Ramos (cell line): ENCODE measurements around the gene C1orf50.
"Not testable (repeated sequence)": the region's sequence is repeated elsewhere in the genome, so short reads cannot be mapped to it uniquely, and the experiment has no call there.

Source experiments
- in situ Hi-C: fragments of 300-500 bp; cut with MboI; formaldehyde crosslinking; loops from one replicate; pipeline ENCODE4 v1.14.3; 2022; ENCODE audit warnings: low sequenced_read_pairs; ENCODE audit not compliant: unreplicated experiment

Gene C1orf50

DNA sequence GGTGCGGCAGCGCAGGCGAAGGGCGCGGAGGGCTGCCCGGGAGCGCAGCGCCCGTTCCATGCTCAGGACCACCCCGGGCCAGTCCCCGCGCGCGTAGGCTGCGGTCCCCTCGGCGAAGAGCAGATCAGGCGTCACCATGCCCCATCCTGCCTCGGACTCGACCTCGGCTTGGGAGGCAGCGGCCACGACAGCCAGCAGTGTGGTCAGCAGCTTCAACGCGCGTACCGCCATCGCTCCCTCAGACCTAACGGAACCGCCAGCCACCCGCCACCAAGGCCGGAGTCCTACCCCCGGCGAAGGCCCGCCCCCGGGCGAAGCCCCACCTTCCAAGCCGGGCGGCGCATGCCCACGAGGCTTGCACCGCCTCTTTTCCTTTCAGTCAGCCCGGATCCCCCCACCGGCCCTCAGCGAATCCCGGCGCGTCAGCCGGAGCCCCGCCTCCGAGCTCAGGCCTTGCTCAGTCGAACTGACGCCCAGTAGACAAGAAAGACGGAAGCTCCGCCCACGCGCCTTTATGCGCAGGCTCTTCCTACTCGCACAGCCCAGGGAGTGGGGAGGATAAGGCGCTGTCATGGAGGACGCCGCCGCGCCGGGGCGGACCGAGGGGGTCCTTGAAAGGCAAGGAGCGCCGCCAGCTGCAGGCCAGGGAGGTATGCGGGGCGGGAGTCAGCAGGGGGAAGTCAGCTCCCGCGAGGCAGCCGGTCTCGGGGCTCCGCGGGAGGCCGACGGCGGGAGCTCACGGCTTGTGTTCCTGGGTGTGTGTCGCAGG, at the start of gene C1orf50, which contains the start of gene P3H1:
TSS of gene C1orf50 (plus strand) at position 509 of the 769 bp plus-strand sequence. CDS start at position 572, 63 bp downstream.
TSS of gene P3H1 (minus strand) at position 288 of the 769 bp plus-strand sequence. CDS start at position 231, 57 bp downstream.
- in situ Hi-C loops = no loop called here

DNA sequence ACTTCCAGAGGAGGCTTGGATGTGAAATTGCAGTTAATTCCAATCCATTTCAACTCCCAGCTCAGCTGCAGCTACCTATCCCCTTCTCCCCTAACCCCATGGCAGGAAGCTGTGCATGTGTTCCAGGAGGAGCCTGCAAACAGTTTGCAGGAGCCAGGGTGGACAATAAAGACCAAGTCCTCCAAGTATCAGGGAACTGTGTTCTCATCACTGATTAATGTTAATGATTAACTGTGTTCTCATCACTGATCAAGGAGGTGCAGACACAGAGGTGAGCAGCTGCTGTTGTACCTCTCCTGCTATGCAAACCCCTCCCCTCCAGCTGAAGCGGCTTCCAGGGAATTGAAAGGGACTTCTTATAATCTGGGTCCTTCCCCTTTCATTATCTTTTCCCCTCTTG, 46.2 kb upstream of the C1orf50 start:
- in situ Hi-C loops = no loop called here

DNA sequence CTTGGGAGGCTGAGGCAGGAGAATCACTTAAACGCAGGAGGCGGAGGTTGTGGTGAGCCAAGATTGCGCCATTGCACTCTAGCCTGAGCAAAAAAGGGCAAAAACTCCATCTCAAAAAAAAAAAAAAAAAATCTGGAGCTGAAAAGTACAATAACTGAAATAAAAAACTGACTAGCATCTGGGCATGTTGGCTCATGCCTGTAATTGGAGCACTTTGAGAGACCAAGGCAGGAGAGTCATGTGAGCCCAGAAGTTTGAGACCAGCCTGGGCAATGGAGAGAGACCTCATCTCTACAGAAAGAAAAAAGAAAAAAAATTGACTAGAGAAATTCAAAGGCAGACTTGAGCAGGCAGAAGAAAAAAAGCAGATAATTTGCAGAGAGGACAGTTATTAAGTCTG, 45.1 kb upstream of the C1orf50 start:
- in situ Hi-C loops = no loop called here

DNA sequence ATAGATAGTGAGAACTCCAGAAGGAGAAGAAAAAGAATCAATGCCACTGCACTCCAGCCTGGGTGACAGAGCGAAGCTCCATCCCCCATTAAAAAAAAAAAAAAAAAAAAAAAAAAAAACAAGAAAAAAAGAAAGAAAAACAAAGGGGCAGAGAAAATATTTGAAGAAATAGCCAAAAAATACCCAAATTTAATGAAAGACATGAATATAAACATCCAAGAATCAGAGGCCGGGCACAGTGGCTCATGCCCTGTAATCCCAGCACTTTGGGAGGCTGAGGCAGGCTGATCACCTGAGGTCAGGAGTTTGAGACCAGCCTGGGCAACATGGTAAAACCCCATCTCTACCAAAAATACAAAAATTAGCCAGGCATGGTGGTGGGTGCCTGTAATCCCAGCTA, 44.6 kb upstream of the C1orf50 start:
- in situ Hi-C loops = not testable (repeated sequence)

DNA sequence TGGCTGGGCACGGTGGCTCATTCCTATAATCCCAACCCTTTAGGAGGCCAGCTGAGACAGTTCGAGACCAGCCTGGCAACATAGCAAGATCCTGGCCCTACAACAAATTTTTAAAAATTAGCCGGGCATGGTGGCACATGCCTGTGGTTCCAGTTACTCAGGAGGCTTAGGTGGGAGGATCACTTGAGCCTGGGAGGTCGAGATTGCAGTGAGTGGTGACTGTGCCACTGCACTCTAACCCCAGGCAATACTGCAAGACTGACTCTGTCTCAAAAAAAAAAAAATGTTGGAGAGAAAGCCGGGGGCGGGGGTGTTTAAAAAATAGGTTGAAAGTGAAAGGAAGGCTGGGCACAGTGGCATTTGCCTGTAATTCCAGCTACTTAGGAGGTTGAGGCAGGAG, 43.5 kb upstream of the C1orf50 start:
- in situ Hi-C loops = no loop called here

DNA sequence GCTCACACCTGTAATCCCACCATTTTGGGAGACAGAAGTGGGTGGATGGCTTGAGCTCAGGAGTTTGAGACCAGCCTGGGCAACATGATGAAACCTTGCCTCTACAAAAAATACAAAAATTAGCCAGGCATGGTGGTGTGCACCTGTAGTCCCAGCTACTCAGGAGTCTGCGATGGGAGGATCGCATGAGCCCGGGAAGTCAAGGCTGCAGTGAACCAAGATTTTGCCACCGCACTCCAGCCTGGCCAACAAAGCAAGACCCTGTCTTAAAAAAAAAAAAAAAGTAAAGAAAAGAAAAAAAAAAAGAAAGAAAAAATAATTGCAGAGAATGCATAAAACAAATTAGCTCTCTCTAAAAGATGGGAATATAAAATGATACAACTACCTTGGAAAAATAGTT, 41.2 kb upstream of the C1orf50 start:
- in situ Hi-C loops = loop anchor here (25.0 kb wide), 1 partner anchor 139 kb away; no protein-coding TSS in a partner anchor

DNA sequence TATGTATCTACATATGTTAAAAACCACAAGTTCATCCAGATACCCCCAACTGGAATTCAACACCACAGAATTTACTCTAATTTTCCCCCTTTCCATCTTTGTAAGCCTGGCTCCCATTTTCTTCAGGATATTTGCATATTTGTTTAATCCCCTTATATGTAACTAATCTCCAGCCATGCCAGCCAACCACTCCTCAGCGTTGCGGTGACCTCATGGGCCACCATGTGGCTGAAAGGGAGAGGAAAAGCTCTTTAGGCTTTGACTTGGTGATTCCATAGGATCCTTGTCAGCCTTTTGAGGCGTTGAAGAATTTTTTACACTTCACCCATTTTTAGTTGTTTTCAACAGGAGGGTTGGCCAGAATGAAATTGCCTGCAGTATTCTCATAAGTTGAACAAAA, 37.0 kb upstream of the C1orf50 start:
- in situ Hi-C loops = loop anchor here (10.0 to 25.0 kb wide), 2 partner anchors 143 to 385 kb away; no protein-coding TSS in a partner anchor

DNA sequence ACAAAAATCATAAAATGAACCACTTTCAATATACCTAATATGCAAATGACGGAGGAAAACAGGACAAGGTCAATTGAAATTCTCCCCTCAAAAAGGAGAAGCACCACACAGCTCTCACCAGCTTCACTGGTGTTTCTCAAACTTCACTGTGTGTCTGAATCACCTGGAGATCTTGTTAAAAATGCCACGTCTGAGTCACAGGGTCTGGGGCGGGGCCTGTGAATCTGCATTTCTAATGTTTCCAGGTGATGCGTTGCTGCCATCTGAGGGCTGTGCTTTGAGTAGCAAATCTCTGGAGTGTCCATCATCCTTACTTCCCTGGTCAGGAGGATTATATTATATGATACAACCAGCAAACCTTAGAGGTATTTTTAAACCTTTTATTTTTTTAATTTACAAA, 36.1 kb upstream of the C1orf50 start:
- in situ Hi-C loops = loop anchor here (10.0 to 25.0 kb wide), 2 partner anchors 144 to 386 kb away; no protein-coding TSS in a partner anchor

DNA sequence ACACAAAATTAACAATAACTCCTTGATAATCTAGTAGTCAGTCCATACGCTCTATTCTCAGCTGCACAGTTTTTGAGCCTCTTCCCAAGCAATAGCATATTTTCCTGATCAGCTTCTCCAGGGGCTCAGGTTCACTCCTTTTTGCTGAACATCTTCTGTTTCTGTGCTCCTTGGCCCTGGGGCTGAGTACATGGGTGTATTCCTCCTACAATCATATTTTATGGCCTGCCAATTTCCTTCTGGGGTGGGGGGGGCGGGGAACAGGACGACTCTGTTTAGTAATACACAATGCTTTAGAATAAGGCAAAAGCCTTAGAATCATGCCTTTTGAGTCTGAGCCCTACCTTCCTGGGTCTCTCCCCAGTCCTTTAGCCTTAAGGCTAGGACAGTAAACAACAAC, 35.5 kb upstream of the C1orf50 start:
- in situ Hi-C loops = loop anchor here (10.0 to 25.0 kb wide), 2 partner anchors 144 to 387 kb away; no protein-coding TSS in a partner anchor

DNA sequence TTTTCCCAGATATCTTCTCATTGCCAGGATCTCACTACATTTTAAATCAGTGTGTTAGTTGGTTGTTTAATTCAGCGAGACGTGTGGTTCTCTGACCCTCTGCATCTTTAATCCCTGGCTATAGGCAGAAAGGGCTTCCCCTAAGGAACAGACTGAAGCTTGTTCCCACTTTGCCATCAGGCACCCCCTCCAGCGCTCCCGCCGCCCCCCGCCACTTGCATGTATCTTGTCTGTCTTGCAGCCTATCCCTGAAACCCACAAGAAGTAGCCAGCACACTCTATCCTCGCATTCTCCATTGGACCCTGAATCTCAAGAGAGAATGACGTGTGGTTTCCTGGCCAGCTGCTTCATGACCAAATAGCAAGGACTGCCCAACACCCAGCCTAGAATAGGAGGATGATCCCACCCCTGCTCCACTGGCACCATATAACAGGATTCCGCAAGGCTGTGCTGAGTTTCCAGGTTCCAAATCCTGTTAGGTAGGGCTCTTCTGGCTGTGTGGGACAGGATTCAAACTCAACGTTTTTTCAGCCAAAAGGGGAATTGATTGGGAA, 34.8 kb upstream of the C1orf50 start:
- in situ Hi-C loops = loop anchor here (10.0 to 25.0 kb wide), 2 partner anchors 145 to 387 kb away; no protein-coding TSS in a partner anchor

DNA sequence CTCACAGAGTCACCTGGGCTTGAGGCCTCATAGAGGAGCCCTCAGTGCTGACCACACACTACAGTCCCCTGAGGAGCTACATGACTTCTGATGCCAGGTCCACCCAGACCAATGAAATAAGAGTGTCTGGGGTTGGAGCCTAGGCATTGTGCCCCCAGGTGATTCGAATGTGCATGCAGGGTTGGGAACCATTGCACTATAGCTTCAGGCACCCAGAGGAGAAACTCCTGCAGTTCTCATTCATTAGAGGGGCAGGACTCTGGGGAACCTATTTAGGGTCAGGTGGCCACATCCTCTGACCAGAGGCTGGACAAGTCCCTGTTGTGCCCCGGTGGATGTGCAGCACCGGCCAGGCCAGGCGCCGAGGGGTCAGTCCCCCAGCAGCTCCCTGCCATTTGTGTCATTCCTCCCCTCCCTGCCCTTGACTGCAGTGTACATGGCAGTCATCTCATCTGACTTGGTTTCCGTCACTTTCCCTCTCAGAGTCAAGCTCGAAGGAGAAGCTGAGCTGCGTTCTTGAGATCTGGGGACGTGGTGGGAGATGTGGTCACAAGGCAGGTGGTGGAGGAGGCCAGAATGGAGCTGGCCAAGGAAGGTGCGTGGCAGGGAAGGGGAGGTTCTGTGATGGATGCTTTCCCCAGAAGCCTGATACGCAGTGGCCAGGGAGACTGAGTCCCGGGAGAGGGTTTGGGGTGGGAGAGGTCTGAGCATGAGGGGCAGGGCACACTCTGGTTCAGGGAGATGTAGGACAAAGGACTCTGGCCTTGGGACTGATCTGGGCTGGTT, 33.4 kb upstream of the C1orf50 start:
- in situ Hi-C loops = loop anchor here (10.0 to 25.0 kb wide), 2 partner anchors 146 to 389 kb away; no protein-coding TSS in a partner anchor

DNA sequence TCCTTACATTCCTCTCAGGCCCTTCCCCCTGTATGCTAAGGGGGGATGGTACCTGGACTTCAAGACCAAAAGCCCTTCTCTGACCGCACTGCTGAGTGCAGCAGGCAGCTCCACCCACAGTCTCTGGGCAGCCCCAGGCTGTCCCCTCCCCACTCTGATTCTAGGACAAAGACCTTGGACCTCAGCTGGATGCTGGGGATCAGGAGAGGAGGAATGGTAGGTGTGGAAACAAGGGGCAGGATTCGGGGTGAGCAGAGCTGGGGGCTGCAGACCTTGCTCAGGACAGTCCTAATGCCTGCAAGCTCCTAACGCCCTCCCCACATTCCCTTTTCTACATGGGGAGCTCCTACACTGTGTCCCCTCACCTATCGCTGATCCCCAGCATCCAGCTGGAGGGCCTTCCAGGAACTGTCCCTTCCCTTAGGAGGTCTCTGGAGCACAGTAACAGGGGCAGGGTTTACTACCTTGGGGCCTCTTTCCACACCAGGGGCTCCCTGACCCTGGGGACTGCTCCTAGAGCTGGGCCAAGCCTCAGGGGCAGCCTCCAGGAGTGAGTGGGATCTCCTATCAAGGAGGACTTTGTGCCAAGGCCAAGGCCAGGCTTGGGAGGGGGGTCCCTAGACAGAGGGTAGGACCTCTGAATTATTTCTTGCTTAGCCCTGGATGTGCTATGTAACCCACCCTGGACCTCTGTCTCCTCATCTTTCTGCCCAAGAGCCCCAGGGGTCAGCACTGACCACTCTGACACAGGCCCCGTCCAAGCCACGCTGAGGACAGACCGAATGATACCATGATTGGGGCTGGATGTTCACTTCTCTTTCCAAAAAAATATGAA, 32.6 kb upstream of the C1orf50 start:
- in situ Hi-C loops = loop anchor here (10.0 to 25.0 kb wide), 2 partner anchors 147 to 390 kb away; no protein-coding TSS in a partner anchor

DNA sequence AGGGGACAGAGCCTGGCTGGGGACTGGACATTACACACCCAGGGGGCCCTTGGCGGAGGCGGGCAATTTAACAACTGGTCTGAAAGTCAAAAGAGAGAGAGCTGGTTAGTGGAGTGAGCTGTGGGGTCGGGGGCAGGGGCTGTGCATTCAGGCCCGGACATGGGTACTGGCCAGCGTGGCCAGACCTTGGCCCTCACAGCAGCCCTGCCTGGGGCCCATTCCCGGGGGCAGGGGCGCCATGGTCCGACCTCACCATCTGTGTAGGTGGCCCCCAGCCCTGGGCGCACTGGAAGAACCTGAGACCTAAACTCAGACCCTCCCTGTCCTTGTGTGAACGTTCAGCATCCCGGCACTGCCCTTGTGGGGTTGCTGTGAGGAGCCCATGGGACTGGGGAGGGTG, 32.0 kb upstream of the C1orf50 start:
- in situ Hi-C loops = loop anchor here (10.0 to 25.0 kb wide), 2 partner anchors 148 to 390 kb away; no protein-coding TSS in a partner anchor

DNA sequence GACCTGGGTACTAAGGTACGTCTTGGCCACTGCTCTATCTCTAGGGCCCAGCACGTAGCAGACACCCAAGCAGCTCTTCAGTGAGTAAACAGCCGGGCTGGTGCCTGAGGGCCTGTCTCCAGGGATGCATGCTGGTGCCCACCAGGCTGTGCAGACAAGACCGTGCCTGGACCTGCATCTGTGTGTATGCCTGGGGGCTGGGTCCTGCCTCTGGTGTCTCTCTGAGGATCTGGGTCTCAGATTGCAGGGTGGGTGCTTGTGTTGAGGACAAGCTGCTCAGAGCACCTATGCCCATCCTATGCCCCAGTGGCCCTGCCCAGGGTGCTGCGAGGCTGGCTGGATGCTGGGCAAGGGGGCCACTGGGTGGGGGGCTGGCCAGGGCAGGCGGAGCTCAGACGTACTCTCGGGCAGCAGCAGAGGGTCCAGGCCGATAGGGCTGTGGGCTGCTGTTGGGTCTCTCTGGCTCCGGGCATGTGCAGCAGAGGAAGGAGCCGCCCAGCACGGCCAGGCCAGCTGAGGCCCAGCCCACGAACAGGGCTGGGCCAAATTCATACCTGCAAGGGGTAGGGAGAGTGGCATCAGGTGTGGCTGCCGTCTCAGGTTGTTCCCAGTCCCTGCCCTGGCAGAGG, 31.5 kb upstream of the C1orf50 start:
- in situ Hi-C loops = loop anchor here (10.0 to 25.0 kb wide), 2 partner anchors 148 to 391 kb away; no protein-coding TSS in a partner anchor

DNA sequence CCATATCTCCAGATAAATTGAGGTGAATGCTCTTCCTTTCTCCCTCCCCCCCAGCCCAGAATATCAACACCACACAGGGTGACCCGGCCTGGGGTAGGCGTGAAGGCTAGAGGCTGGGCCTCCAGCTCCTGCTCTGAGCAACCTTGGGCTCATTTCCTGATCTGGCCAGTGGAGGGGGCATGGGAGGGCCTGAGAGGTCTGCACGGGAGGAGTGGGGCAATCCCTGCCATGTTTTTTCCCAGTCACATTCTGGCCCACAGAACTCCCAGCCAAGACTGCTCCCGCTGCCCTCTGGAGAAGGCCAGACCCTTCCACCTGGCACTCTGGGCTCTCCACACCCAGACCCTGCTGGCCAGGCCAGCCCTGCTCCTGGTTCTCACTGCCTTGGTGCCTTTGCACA, 30.9 kb upstream of the C1orf50 start:
- in situ Hi-C loops = loop anchor here (10.0 to 25.0 kb wide), 2 partner anchors 149 to 391 kb away; no protein-coding TSS in a partner anchor

DNA sequence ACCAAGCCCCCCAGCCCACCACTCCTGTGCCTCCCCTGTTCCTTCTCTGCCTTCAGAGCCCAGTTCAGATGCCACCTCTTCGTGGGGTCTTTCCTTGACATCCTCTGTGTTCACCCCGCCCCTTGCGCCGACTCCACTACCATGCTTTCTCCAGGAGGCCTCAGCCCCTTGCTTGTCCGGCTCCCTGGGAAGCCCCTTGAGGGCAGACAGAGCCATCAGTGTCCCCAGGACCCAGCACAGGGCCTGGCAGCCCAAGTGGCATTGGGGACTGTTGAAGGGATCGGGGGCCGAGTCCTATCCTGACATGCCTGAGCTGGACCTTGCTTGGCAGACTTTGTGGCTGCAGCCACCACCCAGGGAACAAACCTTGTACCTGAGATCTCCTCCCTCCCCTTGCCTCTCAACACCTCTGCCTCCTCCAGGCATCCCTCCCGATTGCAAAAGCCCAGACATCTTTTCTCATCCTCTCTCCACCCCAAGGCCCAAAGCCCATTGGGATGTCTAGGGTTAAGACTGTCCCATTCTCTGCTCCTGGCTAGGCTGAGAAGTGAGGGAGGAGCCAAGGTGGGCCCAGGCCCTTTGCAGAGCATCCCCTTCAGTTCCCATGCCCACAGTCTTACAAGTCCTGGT, 30.4 kb upstream of the C1orf50 start:
- in situ Hi-C loops = loop anchor here (10.0 to 25.0 kb wide), 2 partner anchors 149 to 392 kb away; no protein-coding TSS in a partner anchor

DNA sequence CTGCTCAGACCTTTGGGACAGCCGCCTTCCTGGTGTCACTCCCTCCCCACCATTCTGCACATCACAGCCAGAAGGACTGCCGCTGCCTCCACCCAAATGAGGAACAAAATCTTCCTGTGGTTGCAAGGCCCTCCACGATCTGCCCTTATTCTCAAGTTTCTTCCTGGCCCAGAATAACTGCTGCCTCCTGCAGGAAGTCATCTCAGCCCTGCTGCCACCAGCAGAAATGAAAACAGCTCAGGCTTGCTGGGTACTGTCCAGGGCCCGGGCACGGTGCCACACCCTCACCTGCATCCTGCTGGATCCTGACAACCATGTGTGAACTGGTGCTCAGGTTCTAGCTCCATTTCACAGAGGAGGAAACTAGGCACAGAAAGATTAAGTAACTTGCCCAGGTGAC, 29.8 kb upstream of the C1orf50 start:
- in situ Hi-C loops = loop anchor here (10.0 to 25.0 kb wide), 2 partner anchors 150 to 392 kb away; no protein-coding TSS in a partner anchor

DNA sequence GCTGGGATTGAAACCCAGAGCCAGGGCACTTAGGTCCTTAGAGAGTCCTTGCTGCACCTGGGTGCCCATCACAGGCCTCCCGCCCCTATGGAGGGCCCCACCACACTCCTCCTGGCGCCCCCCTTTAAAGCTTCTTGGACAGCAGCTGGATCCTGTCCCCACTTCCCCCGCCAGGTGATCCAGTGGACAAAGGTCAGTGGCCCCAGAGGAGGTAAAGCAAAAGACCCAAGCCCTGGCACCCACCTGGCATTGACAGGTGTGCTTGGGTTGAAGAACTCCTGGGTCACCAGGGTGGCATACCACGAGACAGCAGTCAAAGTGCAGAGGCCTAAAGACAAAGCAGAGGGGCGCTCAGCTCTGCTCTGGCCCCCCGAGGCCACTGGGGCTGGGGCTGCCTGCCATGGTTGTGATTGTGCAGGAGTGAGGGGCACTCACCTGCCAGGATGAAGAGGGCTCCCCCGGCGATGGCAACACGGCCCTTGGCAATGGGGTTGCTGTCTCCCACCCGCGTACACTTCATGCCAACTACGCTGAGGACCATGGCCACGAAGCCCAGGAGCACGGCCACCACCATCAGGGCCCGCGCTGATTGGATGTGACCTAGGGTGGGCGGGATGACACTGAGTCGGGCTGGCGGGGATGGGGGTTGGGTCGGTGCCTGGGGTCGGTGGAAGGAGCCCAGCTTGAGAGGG, 28.9 kb upstream of the C1orf50 start:
- in situ Hi-C loops = loop anchor here (10.0 to 25.0 kb wide), 2 partner anchors 151 to 393 kb away; no protein-coding TSS in a partner anchor
